H1 (cell line): ENCODE measurements around the gene KCND3. TPM values are rescaled to one million over a fixed set of nuclear protein-coding genes. Genes with fewer than 3 reads are reported as not detected.

Experiments
- CTCF ChIA-PET: fragments of 300-600 bp; sonication (Branson Sonifier 250); formaldehyde crosslinking; loops from one replicate; lab custom pipeline; 2021; ENCODE audit not compliant: partially characterized antibody; lab: Charles Lee
- POLR2A ChIA-PET: fragments of 300-600 bp; sonication (Branson Sonifier 250); formaldehyde crosslinking; loops from one replicate; lab custom pipeline; 2021; ENCODE audit warnings: inconsistent platforms; ENCODE audit not compliant: partially characterized antibody; lab: Charles Lee
- DNase-seq, 2 experiments: peaks; one replicate each; pipeline versions ENCODE4 v3.0.0 to v3.0.0-alpha.2; 2010 to 2022; ENCODE audit warnings: low spot score in 2 of 2, low read depth in 1 of 2, mixed read lengths in 1 of 2
- FAIRE-seq: peaks from 2 replicates; lab custom pipeline; 2011; peaks lifted over from hg19 to GRCh38; lab: Jason Lieb, UNC
- H2AFZ ChIP-seq: 2 replicates; pipeline ENCODE4 v1.8.1; 2012; ENCODE audit warnings: low read length, inconsistent platforms
- H2AK5ac ChIP-seq: 2 replicates; pipeline ENCODE4 v1.6.1; 2013; ENCODE audit warnings: low read depth, low read length
- H2BK120ac ChIP-seq: replicated peaks from 2 replicates; pipeline ENCODE3; 2013; ENCODE audit warnings: low read depth, low read length, inconsistent platforms
- H2BK12ac ChIP-seq: 2 replicates; pipeline ENCODE4 v1.6.1; 2013; ENCODE audit warnings: low read depth, low read length
- H2BK15ac ChIP-seq: 2 replicates; pipeline ENCODE4 v1.6.1; 2013; ENCODE audit warnings: low read length
- H2BK20ac ChIP-seq: 2 replicates; pipeline ENCODE4 v1.6.1; 2013; ENCODE audit warnings: low read length
- H2BK5ac ChIP-seq: 2 replicates; pipeline ENCODE4 v1.6.1; 2013; ENCODE audit warnings: low read depth, low read length
- H3K14ac ChIP-seq: 2 replicates; pipeline ENCODE4 v1.6.1; 2013; ENCODE audit warnings: inconsistent platforms; ENCODE audit not compliant: insufficient read length
- H3K18ac ChIP-seq: 2 replicates; pipeline ENCODE4 v1.6.1; 2013; ENCODE audit warnings: low read length; ENCODE audit errors: extremely low read depth
- H3K23ac ChIP-seq: 2 replicates; pipeline ENCODE4 v1.6.1; 2013; ENCODE audit warnings: inconsistent platforms; ENCODE audit not compliant: insufficient read length
- H3K23me2 ChIP-seq: 2 replicates; pipeline ENCODE4 v1.6.1; 2013; ENCODE audit warnings: low read depth, low read length
- H3K27ac ChIP-seq: 2 replicates; pipeline ENCODE4 v1.6.1; 2011; ENCODE audit warnings: low read depth, low read length, inconsistent platforms
- H3K27me3 ChIP-seq, 4 experiments: replicated peaks in 1 of 4; 1 replicate in 1 of 4; 2 replicates in 3 of 4; pipeline versions ENCODE4 v1.6.1 to v1.8.1; 2011 to 2013; ENCODE audit warnings: low read length in 3 of 4, mild to moderate bottlenecking in 3 of 4, inconsistent platforms in 2 of 4, mixed read lengths in 2 of 4, moderate library complexity in 1 of 4; ENCODE audit not compliant: control insufficient read depth in 3 of 4, insufficient read depth in 3 of 4; ENCODE audit errors: extremely low read depth in 1 of 4
- H3K36me3 ChIP-seq, 4 experiments: 2 replicates each; pipeline versions ENCODE4 v1.6.1 to v1.8.1; 2011 to 2013; ENCODE audit warnings: mild to moderate bottlenecking in 4 of 4, low read length in 3 of 4, moderate library complexity in 2 of 4, control low read depth in 1 of 4, inconsistent platforms in 1 of 4; ENCODE audit not compliant: insufficient read depth in 4 of 4, control insufficient read depth in 2 of 4
- H3K4ac ChIP-seq: replicated peaks from 2 replicates; pipeline ENCODE3; 2013; ENCODE audit warnings: low read length, low read depth, mixed read lengths, inconsistent platforms; ENCODE audit not compliant: insufficient read length
- H3K4me1 ChIP-seq, 4 experiments: replicated peaks in 1 of 4; 1 replicate in 1 of 4; 2 replicates in 3 of 4; pipeline versions ENCODE4 v1.6.1 to v1.8.1; 2011 to 2013; ENCODE audit warnings: low read length in 3 of 4, inconsistent platforms in 2 of 4, mixed read lengths in 1 of 4; ENCODE audit not compliant: insufficient read depth in 4 of 4, control insufficient read depth in 3 of 4
- H3K4me2 ChIP-seq, 2 experiments: 2 replicates each; pipeline versions ENCODE4 v1.6.1 to v1.8.1; 2011 to 2013; ENCODE audit warnings: low read depth in 2 of 2, low read length in 2 of 2, control low read depth in 1 of 2, inconsistent platforms in 1 of 2, mild to moderate bottlenecking in 1 of 2; ENCODE audit not compliant: insufficient read depth in 1 of 2
- H3K4me3 ChIP-seq, 4 experiments: fragments of 200-600, 300-600 bp in 1 of 4; sonication (generic), shearing (Covaris generic), sonication (Bioruptor Twin) in 1 of 4; 2 replicates each; pipeline versions ENCODE4 v1.5.1 to v1.8.1; 2011 to 2016; ENCODE audit warnings: low read length in 4 of 4, low read depth in 3 of 4, control low read depth in 2 of 4, inconsistent platforms in 2 of 4, mild to moderate bottlenecking in 2 of 4, mixed read lengths in 1 of 4, moderate library complexity in 1 of 4; ENCODE audit not compliant: insufficient read depth in 2 of 4; ENCODE audit errors: extremely low read depth in 1 of 4
- H3K56ac ChIP-seq: replicated peaks from 2 replicates; pipeline ENCODE3; 2013; ENCODE audit warnings: low read depth, mild to moderate bottlenecking, mixed read lengths, low read length, inconsistent platforms; ENCODE audit not compliant: insufficient read length
- H3K79me1 ChIP-seq: 2 replicates; pipeline ENCODE4 v1.6.1; 2013; ENCODE audit warnings: low read depth, low read length, control low read depth
- H3K79me2 ChIP-seq, 2 experiments: 2 replicates each; pipeline versions ENCODE4 v1.6.1 to v1.8.1; 2012 to 2013; ENCODE audit warnings: low read length in 2 of 2, mild to moderate bottlenecking in 2 of 2, inconsistent platforms in 1 of 2; ENCODE audit not compliant: insufficient read depth in 2 of 2, control insufficient read depth in 1 of 2
- H3K9ac ChIP-seq, 4 experiments: replicated peaks in 1 of 4; 1 replicate in 1 of 4; 2 replicates in 3 of 4; pipeline versions ENCODE4 v1.6.1 to v1.8.1; 2011 to 2013; ENCODE audit warnings: low read depth in 3 of 4, low read length in 3 of 4, control low read depth in 2 of 4, mild to moderate bottlenecking in 2 of 4, moderate library complexity in 2 of 4, inconsistent platforms in 1 of 4; ENCODE audit errors: extremely low read depth in 1 of 4
- H3K9me3 ChIP-seq, 2 experiments: 2 replicates each; pipeline versions ENCODE4 v1.6.1 to v1.8.1; 2012 to 2013; ENCODE audit warnings: mild to moderate bottlenecking in 2 of 2, moderate library complexity in 2 of 2, control low read depth in 1 of 2, inconsistent platforms in 1 of 2, low read depth in 1 of 2, low read length in 1 of 2, mixed read lengths in 1 of 2; ENCODE audit not compliant: insufficient read depth in 2 of 2
- H4K20me1 ChIP-seq, 2 experiments: replicated peaks in 1 of 2; 2 replicates each; pipeline versions ENCODE3 to v1.8.1; 2011 to 2013; ENCODE audit warnings: inconsistent platforms in 2 of 2, low read length in 2 of 2, mild to moderate bottlenecking in 1 of 2; ENCODE audit not compliant: insufficient read depth in 2 of 2, control insufficient read depth in 1 of 2
- H4K5ac ChIP-seq: 2 replicates; pipeline ENCODE4 v1.6.1; 2013; ENCODE audit warnings: low read length, low read depth, mixed read lengths, inconsistent platforms; ENCODE audit not compliant: insufficient read length
- H4K8ac ChIP-seq: 2 replicates; pipeline ENCODE4 v1.8.0; 2013; ENCODE audit warnings: mild to moderate bottlenecking, moderate library complexity, low read length, inconsistent platforms; ENCODE audit not compliant: insufficient read depth; ENCODE audit errors: extremely low read depth
- H4K91ac ChIP-seq: replicated peaks from 2 replicates; pipeline ENCODE3; 2013; ENCODE audit warnings: low read length, mixed read lengths, inconsistent platforms; ENCODE audit not compliant: insufficient read length
- CEBPB ChIP-seq: IDR thresholded peaks from 2 replicates; pipeline ENCODE4 v1.6.1; 2012; ENCODE audit warnings: low read depth, low read length
- POU5F1 ChIP-seq: IDR thresholded peaks from 2 replicates; pipeline ENCODE4 v1.6.1; 2011; ENCODE audit warnings: low read depth, mild to moderate bottlenecking, low read length, moderate library complexity
- SP1 ChIP-seq: IDR thresholded peaks from 2 replicates; pipeline ENCODE4 v1.6.1; 2011; ENCODE audit warnings: low read depth, low read length
- TCF12 ChIP-seq: IDR thresholded peaks from 2 replicates; pipeline ENCODE4 v1.6.1; 2011; ENCODE audit warnings: low read depth, mild to moderate bottlenecking, low read length
- TEAD4 ChIP-seq: IDR thresholded peaks from 2 replicates; pipeline ENCODE4 v1.6.1; 2012; ENCODE audit warnings: low read depth, low read length, inconsistent platforms, mixed read lengths
- WGBS, 2 experiments: shearing (Covaris generic) in 1 of 2; methylation state at CpG; one replicate each; pipeline versions ENCODE4 v1.1.6 to v1.1.7; 2013 to 2015; ENCODE audit warnings: low lambda C conversion rate in 2 of 2, mixed read lengths in 2 of 2, inconsistent platforms in 1 of 2, low coverage in 1 of 2, missing lambda C conversion rate in 1 of 2; ENCODE audit not compliant: insufficient replicate concordance in 2 of 2, insufficient coverage in 1 of 2, insufficient read length in 1 of 2; ENCODE audit errors: extremely low coverage in 1 of 2, missing lambda C conversion rate in 1 of 2; 5-methylcytosine and 5-hydroxymethylcytosine counted together
- polyA plus RNA-seq, 7 experiments: library from polyadenylated mRNA; depleted of rRNA in 3 of 7; stranded (reverse) in 5 of 7; unstranded in 2 of 7; fragments of >200 nt in 5 of 7; fragments of 200-250 nt in 2 of 7; gene quantifications; 1 replicate in 5 of 7; 2 replicates in 1 of 7; 4 replicates in 1 of 7; pipeline versions ENCODE4 v1.2.1 to v1.2.3, GENCODE V29; 2011 to 2013; ENCODE audit warnings: missing spikeins in 2 of 7, mixed read lengths in 2 of 7
- total RNA-seq: library from RNA; stranded (reverse); fragmentation: NEBNext Ultra II Directional; extraction: Animal tissue kit (Norgen Biotek cat#: 25700); gene quantifications from 2 replicates; pipeline ENCODE4 v1.2.1, GENCODE V29; 2021
- TF ChIP-seq, protein P1 (sequence below): IDR thresholded peaks from 2 replicates; pipeline ENCODE4 v1.6.1; 2012; ENCODE audit warnings: inconsistent platforms
- TF ChIP-seq, protein P2 (sequence below): IDR thresholded peaks from 2 replicates; pipeline ENCODE4 v1.6.1; 2011; ENCODE audit warnings: low read length, improper control_type of control experiment

KCND3 gene
- total and polyA plus RNA-seq, 2 of the 8 experiments (the other 6 are each of a cell fraction or from before 2014, with no cell fraction given), result 0.14 to 0.48 TPM

DNA sequence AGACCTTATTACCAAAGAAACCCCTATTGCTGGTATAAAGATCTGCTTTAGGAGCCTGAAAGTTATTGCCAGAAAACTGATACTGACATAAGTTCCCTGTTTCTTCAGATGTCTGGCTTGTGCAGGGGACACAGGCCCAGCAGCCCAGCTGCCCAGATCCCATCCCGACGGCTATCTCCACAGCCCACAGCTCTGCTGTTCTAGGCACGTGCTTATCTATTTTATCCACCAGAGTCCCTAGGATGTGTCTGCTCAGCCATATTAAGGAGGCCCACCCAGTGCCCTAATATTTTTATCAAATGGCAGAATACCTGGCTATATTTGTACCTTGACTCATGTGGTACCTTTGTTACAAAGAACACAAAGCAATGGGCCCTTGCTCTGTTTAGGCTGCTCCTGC is 174.8 kb downstream of the KCND3 start:
- Histone ChIP-seq H3K27me3 (no peaks in the 10 kb centered on the region), H2BK120ac (no peak overlapping the region), H2BK20ac (no peak overlapping the region), H3K79me2 (no peaks in the 10 kb centered on the region), H3K23me2 (no peaks in the 10 kb centered on the region), H3K14ac (no peak overlapping the region), H3K4me1 (no peaks in the 10 kb centered on the region), H3K79me1 (no peaks in the 10 kb centered on the region), H2BK5ac (no peak overlapping the region), H4K8ac (no peak overlapping the region), H3K23ac (no peak overlapping the region), H3K4ac (no peak overlapping the region), H4K20me1 (no peaks in the 10 kb centered on the region), H3K27ac (no peak overlapping the region), H3K56ac (no peak overlapping the region), H3K9ac (no peak overlapping the region), H2BK12ac (no peak overlapping the region), H3K36me3 (no peaks in the 10 kb centered on the region), H3K9me3 (no peaks in the 10 kb centered on the region), H3K4me2 (no peak overlapping the region), H3K4me3 (no peak overlapping the region), H2AFZ (no peak overlapping the region), H2BK15ac (no peak overlapping the region), H4K5ac (no peak overlapping the region), H3K18ac (no peak overlapping the region), H2AK5ac (no peak overlapping the region), H4K91ac (no peak overlapping the region)
- 96% methylated on average over 3 of the region's 3 CpGs; no CpG with 5 or more reads in 1 of the 2 experiments for whole genome bisulfite sequencing, 2 experiments
- POLR2A ChIA-PET, result no interaction called here
- DNase-seq (no peak), FAIRE-seq (no peak)
- CTCF ChIA-PET, result interaction anchor here (1.5 to 2.2 kb wide), 2 partner anchors 12 to 24 kb away, joined by 9 to 10 read pairs; no protein-coding TSS in a partner anchor
- TF ChIP-seq TCF12 (no peak), SP1 (no peak), TEAD4 (no peak), CEBPB (no peak), POU5F1 (no peak)
- TF ChIP-seq, protein P1, sequence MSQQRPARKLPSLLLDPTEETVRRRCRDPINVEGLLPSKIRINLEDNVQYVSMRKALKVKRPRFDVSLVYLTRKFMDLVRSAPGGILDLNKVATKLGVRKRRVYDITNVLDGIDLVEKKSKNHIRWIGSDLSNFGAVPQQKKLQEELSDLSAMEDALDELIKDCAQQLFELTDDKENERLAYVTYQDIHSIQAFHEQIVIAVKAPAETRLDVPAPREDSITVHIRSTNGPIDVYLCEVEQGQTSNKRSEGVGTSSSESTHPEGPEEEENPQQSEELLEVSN, result no peak
- TF ChIP-seq, protein P2, sequence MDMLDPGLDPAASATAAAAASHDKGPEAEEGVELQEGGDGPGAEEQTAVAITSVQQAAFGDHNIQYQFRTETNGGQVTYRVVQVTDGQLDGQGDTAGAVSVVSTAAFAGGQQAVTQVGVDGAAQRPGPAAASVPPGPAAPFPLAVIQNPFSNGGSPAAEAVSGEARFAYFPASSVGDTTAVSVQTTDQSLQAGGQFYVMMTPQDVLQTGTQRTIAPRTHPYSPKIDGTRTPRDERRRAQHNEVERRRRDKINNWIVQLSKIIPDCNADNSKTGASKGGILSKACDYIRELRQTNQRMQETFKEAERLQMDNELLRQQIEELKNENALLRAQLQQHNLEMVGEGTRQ, result no peak
